ENCODE results near the gene BUD31.
"Not testable (repeated sequence)": the region's sequence is repeated elsewhere in the genome, so short reads cannot be mapped to it uniquely, and the experiment has no call there.

Gene BUD31

GRCh38 chr7:99399597-99399996 lies 9.2 kb upstream of the BUD31 start:
- no peak for DNase-seq (ENCODE audit: low spot score)

GRCh38 chr7:99402854-99403253 lies 5.9 kb upstream of the BUD31 start:
- no peak for DNase-seq (ENCODE audit: low spot score)

GRCh38 chr7:99403764-99404163 lies 5.0 kb upstream of the BUD31 start:
- DNase-seq (ENCODE audit: low spot score): no peak

- no peak for DNase-seq (ENCODE audit: low spot score)
These were observed 4.4 kb upstream of the BUD31 start for GRCh38 chr7:99404235-99404976.

GRCh38 chr7:99404977-99405320 lies 3.8 kb upstream of the BUD31 start:
- DNase-seq (ENCODE audit: low spot score): no peak

DNA sequence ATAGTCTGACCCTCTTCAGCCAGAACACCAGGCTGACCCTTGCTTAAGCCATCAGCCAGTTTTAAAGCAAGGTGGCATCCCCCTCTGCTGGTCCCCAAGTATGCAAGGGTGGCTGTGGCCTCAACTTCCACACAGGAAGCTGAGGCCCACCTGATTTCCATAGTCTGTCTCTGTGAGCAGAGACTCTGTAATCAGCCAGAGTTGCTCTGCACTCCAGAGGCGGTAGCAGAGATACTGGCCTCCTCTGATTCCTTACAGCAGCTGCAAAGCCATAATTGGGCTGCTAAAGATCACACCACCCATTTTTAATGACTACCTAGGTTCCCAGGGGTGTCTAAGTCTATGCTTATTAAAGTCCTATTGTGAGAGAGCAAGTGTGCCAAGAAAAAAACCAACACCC lies 2.2 kb upstream of the BUD31 start:
- no peak for DNase-seq (ENCODE audit: low spot score)

- DNase-seq (ENCODE audit: low spot score): peak; percentile 51
These were observed 844 bp upstream of the BUD31 start for GRCh38 chr7:99407872-99408378.

GRCh38 chr7:99409192-99409572 lies 413 bp downstream of the BUD31 start:
- DNase-seq (ENCODE audit: low spot score): no peak

GRCh38 chr7:99409806-99410205 lies 1.0 kb downstream of the BUD31 start:
- DNase-seq (ENCODE audit: low spot score): no peak

- no peak for DNase-seq (ENCODE audit: low spot score)
These were observed 1.9 kb downstream of the BUD31 start for GRCh38 chr7:99410635-99411034.

DNA sequence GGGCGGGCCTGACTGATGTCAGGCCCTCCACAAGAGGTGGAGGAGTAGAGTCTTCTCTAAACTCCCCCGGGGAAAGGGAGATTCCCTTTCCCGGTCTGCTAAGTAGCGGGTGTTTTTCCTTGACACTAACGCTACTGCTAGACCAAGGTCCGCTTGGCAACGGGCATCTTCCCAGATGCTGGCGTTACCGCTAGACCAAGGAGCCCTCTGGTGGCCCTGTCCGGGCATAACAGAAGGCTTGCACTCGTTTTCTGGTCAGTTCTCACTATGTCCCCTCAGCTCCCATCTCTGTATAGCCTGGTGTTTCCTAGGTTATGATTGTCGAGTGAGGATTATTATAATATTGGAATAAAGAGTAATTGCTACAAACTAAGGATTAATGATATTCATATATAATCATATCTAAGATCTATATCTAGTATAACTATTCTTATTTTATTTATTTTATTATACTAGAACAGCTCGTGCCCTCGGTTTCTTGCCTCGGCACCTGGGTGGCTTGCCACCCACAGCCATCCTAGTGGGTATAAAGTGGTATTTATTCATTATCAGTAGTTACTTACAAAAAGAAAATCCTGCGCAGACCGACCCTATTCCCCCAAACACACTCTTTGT lies 6.9 kb downstream of the BUD31 start:
- DNase-seq (ENCODE audit: low spot score): not testable (repeated sequence)

- DNase-seq (ENCODE audit: low spot score): no peak
These were observed 9.5 kb downstream of the BUD31 start for GRCh38 chr7:99418260-99418659.

DNA sequence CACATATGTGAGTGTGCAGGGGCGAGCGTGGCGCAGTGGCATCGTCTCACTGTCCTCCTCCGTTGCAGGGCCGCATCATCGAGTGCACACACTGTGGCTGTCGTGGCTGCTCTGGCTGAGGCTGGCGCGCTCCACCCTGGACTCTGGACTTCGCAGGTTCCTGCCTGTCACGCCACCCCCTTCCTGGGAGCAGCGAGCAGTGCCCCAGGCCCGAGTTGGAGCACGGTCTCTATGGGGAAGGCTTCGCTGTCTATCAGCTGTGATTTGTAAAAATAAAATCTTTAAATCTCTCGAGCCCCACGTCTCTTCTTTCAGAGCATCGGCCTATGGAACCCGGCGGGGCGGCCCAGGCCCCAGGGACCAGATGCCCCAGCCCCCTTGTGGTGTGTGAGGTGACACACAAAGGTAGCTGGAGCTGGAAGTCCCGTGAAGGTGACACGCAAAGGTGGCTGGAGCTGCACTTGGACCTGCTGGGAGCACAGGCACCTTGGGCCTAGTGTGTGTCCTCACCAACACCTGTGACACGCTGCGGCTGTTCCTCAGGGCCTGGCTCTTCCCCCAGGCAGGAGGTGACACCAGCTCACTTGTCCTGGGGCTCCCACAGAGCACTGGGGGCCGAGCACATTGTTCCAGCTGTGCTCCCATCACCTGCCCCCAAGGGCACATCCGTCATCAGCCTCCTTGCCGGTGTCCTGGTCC lies 10.7 kb downstream of the BUD31 start:
- DNase-seq (ENCODE audit: low spot score): no peak

- DNase-seq (ENCODE audit: low spot score): no peak
These were observed 11.4 kb downstream of the BUD31 start for GRCh38 chr7:99420213-99420612.

GRCh38 chr7:99420986-99421385 lies 12.2 kb downstream of the BUD31 start:
- no peak for DNase-seq (ENCODE audit: low spot score)

DNA sequence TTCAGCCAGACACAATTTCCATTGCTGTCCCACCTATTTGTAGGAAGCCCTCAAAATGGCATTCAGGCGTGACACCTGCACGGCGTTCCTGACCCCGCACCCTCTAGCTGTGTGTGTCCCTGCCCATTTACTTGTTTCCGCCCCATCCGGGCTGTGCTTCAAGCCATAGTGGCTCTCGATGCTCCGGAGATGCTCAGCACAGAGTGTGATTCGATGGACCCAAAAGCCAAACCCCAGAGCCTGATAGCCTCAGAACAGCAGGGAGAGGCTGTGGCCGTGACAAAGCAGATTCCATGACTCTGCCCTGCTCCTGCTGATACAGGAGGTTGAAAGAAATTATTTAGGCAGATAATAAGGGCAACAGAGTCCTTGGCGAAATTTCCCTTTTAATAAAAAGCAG lies 13.4 kb downstream of the BUD31 start:
- DNase-seq (ENCODE audit: low spot score): no peak

DNA sequence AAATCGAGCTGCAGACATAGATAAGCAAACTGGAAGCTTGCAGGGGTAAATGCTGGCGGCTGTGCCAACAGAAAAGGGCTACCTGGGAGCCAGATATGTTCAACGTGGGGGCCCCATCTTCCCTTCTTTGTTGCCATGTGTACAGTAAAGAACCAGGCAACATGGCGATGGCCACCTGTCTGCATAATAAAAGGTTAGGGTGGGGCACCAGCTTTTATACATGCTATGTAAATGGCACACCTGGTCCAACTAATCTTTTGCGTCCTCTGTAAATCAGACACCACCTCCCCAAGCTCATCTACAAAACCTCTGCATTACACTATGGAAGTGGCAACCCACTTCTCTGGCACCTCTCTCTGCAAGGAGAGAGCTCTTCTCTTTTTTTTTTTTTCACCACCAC lies 13.9 kb downstream of the BUD31 start:
- DNase-seq (ENCODE audit: low spot score): no peak

DNA sequence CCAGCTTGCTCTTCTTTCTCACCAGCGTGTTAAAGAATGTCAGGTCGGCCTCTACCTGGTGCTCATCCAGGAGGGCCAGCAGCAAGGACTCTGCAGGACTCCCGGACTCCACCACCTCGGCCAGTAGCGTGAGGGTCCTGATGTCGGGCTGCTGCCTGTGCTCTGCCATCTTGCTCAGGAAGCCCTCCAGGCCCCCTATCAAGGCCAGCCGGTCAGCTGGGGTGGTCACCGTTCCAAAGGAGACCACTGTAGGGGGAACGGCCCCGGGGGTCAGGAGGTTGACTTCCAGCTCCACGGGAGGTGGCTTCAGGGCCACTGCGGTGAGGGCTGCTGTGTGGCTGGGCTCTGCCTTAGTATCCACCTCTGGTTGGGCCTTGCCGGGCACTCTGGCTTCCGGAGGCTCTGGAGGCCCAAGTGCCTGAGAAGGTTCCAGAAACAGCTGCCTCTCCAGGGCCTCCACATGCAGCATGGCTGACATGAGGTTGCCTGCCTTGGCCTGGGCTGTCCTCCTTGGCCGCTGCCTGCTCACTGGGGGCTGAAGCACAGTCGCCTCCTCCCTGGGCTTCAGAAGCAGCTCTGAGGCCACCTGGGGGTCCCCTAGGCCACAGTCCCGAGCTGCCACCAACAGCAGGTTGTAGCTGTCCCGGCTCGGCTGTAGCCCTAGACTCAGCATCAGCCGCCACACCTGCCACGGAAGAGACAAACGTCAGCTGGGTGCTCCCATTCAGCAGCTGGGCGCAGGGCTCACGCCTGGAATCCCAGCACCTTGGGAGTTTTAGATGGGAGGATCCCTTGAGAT lies 16.4 kb downstream of the BUD31 start:
- DNase-seq (ENCODE audit: low spot score): no peak

GRCh38 chr7:99428972-99429566 lies 20.3 kb downstream of the BUD31 start:
- DNase-seq (ENCODE audit: low spot score): no peak

DNA sequence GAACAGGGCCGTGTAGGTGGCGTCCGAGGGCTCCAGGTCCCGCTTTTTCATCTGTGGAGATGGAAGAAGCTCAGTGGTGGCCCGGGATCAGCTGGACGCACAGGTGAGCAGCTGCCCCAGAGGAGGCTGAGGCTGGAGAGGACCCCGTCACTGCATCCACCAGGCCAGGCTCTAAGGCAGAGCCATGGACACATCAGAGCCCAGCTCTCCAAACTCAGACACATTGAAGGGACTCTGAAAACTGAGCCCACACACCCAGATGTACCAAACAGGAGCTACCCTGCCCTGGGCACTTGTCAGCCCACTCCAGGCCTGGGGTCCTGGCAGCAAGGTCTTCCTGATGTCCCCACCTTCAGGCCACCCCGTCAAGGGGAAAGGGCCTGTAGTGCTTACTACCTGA lies 21.0 kb downstream of the BUD31 start:
- DNase-seq (ENCODE audit: low spot score): no peak

- not testable (repeated sequence) for DNase-seq (ENCODE audit: low spot score)
These were observed 23.2 kb downstream of the BUD31 start for GRCh38 chr7:99431756-99432540.
